HT-29 (cell line): ENCODE data around the gene NDC1. TPM values are rescaled to one million over a fixed set of nuclear protein-coding genes. Genes with fewer than 3 reads are reported as not detected.
A peak's percentile ranks its signal among the peaks of the same experiment; 100 is the strongest.
"Not testable (repeated sequence)": the region's sequence is repeated elsewhere in the genome, so short reads cannot be mapped to it uniquely, and the experiment has no call there.

ENCODE experiments used
- DNase-seq: peaks from one replicate; pipeline ENCODE4 v3.0.0-alpha.2; 2015; ENCODE audit warnings: low spot score
- total RNA-seq: library from RNA; depleted of rRNA; stranded (reverse); fragments of >200 nt; shearing (Covaris generic); gene quantifications from 2 replicates; pipeline ENCODE4 v1.2.3, GENCODE V29; 2014; rRNA removed

The NDC1 gene, protein sequence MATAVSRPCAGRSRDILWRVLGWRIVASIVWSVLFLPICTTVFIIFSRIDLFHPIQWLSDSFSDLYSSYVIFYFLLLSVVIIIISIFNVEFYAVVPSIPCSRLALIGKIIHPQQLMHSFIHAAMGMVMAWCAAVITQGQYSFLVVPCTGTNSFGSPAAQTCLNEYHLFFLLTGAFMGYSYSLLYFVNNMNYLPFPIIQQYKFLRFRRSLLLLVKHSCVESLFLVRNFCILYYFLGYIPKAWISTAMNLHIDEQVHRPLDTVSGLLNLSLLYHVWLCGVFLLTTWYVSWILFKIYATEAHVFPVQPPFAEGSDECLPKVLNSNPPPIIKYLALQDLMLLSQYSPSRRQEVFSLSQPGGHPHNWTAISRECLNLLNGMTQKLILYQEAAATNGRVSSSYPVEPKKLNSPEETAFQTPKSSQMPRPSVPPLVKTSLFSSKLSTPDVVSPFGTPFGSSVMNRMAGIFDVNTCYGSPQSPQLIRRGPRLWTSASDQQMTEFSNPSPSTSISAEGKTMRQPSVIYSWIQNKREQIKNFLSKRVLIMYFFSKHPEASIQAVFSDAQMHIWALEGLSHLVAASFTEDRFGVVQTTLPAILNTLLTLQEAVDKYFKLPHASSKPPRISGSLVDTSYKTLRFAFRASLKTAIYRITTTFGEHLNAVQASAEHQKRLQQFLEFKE
- 28.8 and 29.5 TPM in 2 replicates for total RNA-seq

DNA sequence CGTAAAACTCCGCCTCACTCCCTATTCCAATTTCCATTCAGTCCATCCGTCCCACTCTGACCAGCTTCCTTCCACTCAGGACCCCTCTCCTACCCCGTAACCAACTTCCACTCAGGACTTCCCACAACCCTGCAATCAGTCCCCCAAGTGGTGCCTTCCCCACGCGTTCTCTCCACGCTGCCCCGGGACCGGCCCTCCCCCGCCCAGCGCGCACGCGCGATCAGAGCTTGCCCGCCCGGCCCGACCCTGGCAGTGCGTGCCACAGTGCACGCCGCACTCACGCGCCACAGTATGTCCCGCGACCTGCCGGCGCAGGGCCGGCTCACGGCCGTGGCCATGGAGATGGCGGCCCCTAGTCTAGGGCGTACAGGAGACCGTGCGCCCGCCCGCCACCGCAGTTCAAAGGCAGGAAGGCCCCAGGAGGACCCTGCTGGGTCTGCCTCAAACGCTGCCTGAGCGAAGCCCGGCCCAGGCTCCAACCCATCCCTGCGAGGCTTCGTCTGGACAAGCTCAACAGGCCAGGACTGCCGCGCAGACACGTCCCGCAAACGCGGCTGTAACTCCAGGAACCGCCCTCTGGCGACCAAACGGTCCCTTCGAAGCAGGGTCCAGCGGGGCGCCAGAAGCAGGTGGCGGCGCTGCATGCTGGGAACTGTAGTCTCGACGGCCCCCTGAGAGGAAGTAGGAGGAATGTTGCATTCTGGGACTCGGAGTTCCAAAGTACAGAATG, at the start of gene NDC1:
NDC1 (minus strand) TSS at position 373 of the 730 bp plus-strand sequence; CDS start at position 338, 35 bp downstream.
- peak; percentile 97 for DNase-seq

DNA sequence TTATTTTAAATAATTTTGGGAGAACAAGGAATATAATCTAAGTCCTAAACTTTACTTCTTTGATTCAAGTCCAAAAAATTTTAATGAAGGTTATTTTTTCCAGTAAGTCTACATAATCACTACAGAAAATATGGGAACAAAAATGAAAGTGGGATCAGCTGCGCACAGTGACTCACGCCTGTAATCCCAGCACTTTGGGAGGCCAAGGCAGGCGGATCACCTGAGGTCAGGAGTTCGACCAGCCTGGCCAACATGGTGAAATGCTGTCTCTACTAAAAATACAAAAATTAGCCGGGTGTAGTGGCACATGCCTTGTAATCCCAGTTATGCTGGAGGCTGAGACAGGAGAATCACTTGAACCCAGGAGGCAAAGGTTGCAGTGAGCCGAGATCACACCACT, 45.5 kb upstream of the NDC1 start:
- DNase-seq = not testable (repeated sequence)

DNA sequence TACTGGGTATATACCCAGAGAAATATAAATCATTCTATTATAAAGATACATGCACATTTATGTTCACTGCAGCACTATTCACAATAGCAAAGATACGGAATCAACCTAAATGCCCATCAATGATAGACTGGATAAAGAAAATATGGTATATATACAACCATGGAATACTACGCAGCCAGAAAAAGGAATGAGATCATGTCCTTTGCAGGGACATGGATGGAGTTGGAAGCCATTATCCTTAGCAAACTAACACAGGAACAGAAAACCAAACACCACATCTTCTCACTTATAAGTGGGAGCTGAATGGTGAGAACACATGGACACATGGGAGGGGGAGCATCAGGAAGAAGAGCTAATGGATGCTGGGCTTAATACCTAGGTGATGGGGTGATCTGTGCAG, 43.8 kb upstream of the NDC1 start:
- not testable (repeated sequence) for DNase-seq

DNA sequence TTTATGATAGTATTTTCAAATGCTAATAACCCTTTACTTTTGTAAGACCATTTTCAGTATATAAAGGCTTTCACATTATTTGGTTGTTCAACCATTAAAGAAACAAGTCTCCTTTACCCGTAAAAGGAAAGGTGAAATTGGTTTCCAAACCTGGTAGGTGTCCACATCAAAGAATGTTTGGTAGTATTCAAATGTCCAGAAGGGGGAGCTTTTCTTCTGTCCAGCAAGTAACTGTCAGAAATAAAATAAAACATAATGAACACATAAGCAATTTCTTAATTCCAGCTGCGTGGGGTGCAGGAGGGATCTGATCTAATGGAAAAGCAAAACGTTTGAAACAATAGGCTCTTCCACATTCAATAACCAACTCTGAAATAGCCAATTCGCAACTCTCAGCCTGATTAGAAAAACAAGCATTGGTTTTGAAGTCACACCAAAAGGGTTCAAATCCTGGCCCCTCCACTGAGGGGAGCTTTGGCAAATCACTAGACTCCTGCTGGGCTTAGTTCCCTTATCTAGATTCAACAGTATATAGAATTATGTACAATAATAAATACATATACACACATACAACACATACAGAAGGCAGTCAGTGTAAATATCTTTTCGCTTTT, 40.5 kb upstream of the NDC1 start:
- DNase-seq = peak; percentile 59

DNA sequence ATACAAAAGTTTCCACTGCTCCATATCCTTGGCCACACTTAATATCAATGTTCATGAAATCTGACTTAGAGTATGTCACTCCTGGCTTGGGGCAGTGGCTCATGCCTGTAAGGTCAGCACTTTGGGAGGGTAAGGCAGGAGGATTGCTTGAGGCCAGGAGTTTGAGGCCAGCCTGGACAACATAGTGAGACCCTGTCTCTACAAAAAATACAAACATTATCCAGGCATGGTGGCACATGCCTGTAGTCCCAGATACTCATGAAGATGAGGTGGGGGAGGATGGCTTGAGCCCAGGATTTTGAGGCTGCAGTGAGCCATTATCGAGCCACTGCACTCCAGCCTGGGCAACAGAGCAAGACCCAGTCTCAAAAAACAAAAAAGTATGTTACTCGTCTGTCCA, 37.1 kb upstream of the NDC1 start:
- DNase-seq = not testable (repeated sequence)

DNA sequence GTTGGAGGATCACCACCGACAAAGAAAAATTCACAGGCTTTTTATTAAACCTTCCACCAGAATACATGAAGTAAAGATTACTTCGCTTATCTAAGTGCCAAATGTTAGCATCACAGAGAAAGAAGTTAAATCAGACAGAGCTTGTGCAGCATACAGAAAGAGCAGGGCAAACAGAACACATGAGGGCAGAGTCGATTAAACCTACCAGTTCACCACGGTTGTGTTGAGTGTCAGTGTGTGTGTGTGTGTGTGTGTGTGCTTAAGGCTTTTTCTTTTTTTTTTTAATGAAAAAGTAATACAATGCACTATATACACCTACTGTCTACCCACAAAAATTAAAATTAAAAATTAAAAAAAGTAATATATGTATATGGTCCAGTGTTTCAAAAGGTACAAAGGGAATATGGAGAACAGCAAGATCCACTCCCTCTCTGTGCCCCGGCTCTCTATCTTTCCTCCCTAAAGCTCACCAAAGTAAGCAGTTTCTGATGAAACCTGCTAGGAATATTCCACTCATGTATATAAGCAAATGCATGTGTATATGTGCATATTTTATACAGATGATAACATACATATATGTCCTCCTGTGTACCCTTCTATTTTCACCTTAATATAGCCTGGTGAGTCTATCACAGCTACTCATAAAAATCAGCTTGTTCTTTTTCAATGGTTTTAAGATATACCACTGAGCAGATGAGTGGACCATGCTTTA, 33.8 kb upstream of the NDC1 start:
- no peak for DNase-seq

DNA sequence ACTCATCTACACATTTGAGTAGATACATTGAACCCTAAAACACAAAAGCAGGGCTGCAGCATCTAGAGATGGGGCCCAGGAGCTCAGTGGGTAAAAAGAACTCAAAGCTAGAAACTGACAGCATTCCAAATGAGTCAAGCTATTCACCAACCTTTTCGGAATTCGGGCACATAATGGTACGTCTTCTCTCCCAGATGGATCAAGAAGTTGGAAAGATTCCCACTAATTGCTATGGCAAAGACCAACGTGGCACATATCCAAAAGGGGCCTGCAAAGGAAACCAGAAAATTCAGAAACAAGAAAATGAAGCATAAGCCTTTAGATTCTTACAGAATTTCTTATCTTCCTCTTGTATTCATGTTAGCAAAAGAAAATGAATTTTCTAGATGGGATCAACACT, 33.1 kb upstream of the NDC1 start:
- DNase-seq = no peak

DNA sequence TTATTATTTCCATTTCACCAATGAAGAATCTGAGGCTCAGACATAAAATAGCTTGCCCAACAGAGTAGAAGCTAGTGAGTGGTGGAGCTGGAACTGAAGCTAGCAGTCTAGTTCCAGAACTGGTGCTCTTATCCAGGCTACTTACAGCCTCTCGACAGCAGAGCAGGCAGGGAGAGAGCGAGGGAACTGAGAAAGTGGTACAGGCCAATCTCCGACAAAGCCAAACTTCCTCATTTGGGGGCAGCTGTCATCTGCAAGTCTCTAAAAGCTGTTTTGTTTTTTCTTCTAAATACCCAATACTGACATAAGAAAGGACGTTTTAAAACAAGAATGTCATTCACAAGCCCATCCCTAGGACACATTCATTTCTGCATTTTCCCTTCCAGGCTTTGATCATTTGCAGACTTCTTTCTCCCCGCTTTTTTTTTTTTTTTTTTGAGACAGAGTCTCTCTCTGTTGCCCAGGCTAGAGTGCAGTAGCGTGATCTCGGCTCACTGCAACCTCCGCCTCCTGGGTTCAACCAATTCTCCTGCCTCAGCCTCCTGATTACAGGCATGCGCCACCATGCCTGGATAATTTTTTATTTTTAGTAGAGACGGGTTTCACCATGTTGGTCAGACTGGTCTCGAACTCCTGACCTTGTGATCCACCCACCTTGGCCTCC, 31.5 kb upstream of the NDC1 start:
- no peak for DNase-seq

DNA sequence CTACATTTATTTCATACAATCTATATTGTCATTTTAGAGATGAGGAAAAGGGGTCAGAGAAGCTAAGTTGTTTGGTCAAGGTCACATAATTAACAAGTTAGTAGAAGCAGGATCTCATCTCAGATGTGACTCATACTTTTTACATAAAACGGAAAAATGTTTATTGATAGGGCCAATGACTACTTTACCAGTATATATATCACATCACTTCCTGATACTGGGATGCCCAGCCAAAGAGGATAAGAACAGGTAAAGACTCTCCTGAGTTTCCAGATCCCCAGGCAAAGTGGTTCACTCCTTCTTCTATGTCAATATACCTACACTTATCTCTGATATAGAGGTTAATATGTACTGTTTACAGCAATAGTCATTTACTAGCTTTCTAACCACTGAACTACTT, 30.5 kb upstream of the NDC1 start:
- DNase-seq = no peak

DNA sequence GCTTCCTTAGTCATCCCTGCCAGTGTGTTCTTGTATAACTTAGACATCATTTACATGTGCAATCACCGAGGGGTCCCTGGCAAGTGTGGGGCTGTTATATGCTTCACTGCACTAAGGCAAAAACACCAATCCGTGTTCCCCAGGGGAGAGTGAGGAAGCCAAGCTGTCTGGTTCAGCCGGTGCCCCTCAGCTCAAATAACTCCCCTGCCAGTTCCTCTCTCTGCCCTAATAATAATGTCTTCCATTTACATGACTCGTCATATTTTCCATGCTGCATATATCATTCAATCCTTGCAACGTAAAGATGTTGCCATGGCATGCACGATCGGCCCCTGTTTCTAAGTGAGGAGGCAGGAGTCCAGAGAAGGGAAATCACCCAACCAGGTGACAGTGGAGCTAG, 24.4 kb upstream of the NDC1 start:
- DNase-seq = no peak

DNA sequence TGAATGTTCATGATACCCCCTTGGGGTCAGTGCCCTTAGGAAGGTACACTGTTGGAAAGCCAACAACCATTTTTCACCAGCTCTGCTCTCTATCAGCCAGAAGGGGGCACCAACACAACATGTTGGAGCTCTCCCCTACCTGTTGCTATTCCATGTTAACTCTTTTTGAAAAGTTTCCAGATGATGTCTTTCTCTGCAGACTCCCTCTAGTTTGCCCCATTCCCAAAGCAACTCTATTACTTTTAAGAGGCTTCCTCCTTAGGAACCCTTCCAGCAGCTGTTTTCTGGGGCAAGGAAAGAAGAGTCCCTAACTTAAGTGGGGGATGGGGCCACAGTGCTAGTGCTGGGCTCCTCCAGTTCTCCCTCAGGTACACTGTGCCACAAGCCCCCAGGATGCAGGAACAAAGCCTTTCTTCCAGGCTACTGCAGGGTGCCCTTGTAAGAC, 22.9 kb upstream of the NDC1 start:
- DNase-seq = peak; percentile 80

DNA sequence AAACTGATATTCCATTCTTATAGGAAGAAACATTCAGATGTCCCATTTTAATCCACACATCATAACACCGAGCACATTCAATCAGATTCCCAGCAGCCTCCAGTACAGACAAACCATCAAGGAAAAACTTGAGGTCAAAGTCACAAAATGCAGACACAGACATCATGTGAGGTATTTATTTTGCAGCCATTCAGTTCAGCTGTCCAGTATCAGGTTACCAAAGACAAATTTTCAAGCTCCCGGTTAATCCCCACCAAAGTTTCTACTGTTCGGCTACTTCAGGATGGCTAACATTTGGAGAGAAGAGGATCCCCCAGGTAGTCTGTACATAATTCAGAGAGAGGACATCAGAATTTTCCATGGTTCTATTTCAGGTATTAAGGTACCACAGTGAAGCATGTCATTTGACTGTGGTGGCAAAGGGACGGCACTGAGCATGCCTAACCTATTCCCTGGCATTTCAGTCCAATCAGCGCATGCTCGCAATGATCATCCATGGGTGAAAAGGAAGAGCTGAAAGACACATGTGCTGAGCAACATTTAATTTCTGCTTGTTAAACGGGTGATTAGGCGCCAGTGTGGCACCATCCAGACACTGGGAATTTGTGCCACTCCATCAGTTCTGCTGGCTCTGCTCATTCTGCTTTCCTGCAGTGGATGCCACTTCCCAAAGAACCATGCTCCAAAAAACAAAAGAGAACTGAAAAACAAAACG, 13.6 kb upstream of the NDC1 start:
- DNase-seq = no peak

DNA sequence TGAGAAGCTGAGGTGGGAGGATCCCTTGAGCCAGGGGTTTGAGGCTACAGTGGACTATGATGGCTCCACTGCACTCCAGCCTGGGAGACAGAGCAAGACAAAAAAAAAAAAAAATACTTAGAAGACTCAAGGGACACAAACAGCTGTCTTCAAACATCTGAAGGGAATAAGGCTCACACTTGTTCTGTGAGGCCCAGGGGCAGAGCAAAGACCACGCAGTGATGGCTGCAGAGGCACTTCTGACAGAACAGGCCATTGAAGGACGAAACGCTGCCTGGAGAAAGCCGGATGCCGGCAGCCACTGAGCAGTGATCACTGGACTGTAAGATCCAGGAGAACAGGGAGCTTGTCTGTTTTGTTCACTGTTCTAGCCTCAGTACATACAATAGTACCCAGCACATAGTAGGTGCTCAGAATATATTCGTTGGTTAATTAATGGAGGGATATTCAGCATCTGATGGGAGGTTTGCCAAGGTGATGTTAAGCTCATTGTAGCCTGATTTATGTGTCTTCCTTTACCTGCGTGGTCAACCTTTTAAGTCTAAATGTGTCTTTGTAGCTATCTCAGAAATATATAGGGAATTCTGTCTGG, 12.1 kb upstream of the NDC1 start:
- no peak for DNase-seq

DNA sequence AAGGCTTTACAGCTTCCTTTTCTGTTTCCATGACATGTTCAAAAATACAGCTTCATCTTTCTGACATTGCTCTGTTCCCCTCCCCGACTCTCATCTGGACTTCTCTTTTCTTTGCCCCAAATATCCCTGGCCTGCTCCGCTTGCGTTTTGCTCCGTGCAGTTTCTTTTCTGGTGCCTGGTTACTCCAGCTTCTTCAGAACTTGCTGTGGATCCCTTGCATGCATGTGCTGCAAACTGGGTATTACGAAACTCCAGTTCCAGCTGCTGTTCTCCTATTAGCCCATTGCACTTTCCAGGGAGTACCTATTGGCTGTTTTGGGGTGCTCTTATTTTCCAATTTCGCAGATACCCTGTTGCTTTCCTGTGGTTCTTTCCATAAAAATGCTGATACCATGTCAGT, 9.9 kb upstream of the NDC1 start:
- no peak for DNase-seq

DNA sequence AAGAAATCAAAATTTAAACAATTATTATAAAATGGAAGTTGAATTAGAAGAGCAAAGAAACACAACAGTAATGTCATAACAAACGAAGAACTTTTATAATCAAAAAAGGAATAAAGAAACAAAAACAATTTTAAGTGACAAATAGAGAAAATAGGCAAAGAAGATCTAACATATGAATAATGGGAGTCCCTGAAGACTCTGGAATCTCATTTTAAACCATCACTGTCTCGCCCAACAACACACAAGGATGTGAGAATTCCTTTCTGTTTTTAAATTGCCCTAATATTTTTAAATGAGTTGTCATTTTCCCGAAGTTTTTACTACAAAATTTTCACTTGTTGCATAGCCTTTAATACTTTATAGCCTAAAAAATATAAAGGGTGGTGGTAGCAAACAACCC, 4.3 kb upstream of the NDC1 start:
- no peak for DNase-seq

DNA sequence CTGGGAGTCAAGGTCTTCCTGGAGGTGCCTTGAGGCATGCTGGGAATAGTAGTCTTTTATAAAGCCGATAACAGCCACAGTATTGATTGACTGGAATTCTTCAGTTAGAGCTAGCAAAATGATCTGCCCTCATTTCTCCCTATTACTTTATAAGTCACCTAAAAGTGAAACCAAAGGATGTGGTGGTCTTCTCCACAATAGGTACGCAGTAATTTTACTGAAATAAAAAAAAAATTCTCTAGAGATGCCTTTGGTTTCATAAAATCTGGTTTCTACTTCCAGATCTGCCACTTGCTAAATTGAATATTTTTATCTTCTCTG, 518 bp upstream of the NDC1 start:
- DNase-seq = no peak

DNA sequence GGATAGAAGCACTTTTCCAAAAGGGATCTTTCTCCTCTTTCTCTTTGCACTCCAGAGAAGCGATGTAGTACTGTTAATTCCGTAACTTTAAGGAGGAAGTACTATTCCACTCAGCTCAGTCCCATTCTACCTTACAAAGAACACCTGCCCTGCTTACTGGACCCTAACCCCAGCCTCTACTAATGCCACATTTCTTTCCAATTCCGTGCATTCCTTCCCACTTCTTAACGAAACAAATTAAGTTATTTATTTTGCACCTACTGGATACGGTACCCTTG, 511 bp downstream of the NDC1 start:
- no peak for DNase-seq

DNA sequence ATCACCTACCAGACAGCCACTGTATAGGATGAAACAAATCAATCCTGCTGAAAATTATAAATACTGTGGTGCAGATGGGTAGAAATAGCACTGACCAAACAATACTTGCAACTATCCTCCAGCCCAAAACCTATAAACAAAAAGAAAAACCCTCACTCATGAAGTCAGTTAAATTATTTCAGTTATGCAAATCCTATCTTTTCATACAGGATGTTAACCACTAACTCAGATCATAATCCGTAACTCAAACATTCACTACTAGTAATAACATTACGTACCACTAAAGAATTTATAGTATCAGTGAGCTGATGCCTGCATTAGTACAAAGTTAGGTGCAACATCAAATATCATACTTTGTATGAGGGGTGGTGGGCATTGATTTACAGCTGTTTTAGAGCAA, 2.6 kb downstream of the NDC1 start:
- DNase-seq = no peak

DNA sequence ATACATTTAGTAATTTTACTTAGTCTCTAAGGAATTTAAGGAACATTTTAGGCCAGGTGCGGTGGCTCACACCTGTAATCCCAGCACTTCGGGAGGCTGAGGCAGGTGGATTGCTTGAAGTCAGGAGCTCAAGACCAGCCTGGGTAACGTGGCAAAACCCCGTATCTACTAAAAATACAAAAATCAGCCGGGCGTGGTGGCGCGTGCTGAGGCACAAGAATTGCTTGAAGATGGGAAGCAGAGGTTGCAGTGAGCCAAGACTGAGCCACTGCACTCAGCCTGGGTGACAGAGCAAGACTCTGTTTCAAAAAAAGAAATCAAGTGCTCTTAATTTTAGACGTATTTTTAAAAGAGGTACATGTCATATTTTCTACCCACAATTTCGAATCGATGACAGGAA, 3.3 kb downstream of the NDC1 start:
- DNase-seq = no peak

DNA sequence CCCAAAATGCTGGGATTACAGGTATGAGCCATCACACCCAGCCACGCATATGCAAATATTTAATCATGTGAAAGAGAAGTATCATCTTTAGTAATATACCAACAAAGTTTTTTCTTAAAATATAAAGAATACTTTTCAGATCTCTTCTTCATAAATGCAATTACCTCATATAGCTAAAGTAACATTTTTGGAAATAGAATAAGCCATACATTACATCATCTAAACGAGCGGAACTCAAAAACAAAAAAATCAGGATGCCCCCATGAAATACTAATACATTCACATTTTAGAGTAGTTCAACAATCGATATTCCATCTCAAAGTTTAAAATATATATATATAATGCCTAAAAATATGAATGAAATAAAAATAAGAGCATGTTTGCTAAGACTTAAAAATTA, 4.7 kb downstream of the NDC1 start:
- no peak for DNase-seq
